Measurements from ENCODE around the gene PPFIA2. TPM values are rescaled to one million over a fixed set of nuclear protein-coding genes. Genes with fewer than 3 reads are reported as not detected.

PPFIA2 gene
- polyA plus RNA-seq, 3 donors, result not detected

DNA sequence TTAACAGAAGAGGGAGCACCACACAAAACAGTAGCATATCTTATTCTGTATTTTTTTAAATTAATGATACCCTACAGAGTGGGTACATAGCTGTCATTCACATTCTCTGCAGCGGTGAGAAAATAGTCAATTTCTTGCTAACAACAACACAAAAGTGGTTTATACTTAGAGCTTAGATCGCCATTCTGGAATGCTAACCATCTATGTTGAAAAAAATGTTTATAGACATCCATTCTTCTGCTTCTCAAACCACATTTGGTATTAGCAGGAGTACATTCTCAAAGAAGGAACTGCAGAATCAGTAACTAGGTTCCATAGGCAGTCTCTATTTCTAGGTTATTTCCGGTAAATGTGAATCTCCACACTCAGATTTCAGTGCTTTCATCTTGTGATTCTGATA lies 185.9 kb downstream of the PPFIA2 start:
- Histone ChIP-seq H3K36me3 (replicated peaks in 1 of 2; ENCODE audit: control insufficient read depth in 1 of 2, insufficient read depth in 2 of 2, low read length in 2 of 2) (no peaks in the 10 kb centered on the region), H3K9me3 (replicated peaks in 1 of 2; ENCODE audit: control insufficient read depth in 1 of 2, insufficient read depth in 1 of 2, low read length in 2 of 2) (no peaks in the 10 kb centered on the region), H3K27ac (ENCODE audit: low read depth in 1 of 2, low read length in 2 of 2) (no peak overlapping the region), H3K9ac (ENCODE audit: insufficient read depth, low read length, poor library complexity, severe bottlenecking) (no peak overlapping the region), H3K79me2 (ENCODE audit: insufficient read depth, low read length) (no peaks in the 10 kb centered on the region), H3K4me2 (replicated peaks; ENCODE audit: extremely low read depth, low read length, poor library complexity, severe bottlenecking) (no peak overlapping the region), H3K4me1 (ENCODE audit: control insufficient read depth in 1 of 2, insufficient read depth in 2 of 2, low read length in 2 of 2) (no peaks in the 10 kb centered on the region), H4K20me1 (ENCODE audit: insufficient read depth, low read length) (no peaks in the 10 kb centered on the region), H2AFZ (ENCODE audit: insufficient read depth, low read depth, low read length, poor library complexity, severe bottlenecking) (no peak overlapping the region), H3K4me3 (replicated peaks in 1 of 3; ENCODE audit: low read depth in 2 of 3, low read length in 3 of 3) (no peak overlapping the region), H3K27me3 (ENCODE audit: control insufficient read depth in 2 of 2, insufficient read depth in 2 of 2, low read length in 2 of 2) (no peaks in the 10 kb centered on the region)
- intact Hi-C loops (cut with micrococcal nuclease), result no loop called here
- DNase-seq, result no peak
- Mint-ChIP-seq H3K9me3 (peaks cover 0 to 3% (median 0%) of the 10 kb centered on the region in 7 donors), H3K36me3 (no peaks in the 10 kb centered on the region), H3K27me3 (ENCODE audit: low read depth in 3 of 3) (no peaks in the 10 kb centered on the region), H3K27ac (no peak overlapping the region), H3K4me3 (no peak overlapping the region), H3K4me1 (no peaks in the 10 kb centered on the region)
- TF ChIP-seq CTCF (IDR thresholded peaks at IDR 0.05), result no peak
- WGBS (ENCODE audit: insufficient coverage), result 100% methylated on average over 1 of the region's 3 CpGs

- no peak for DNase-seq
- Mint-ChIP-seq H3K9me3 (peaks cover 0 to 3% (median 0%) of the 10 kb centered on the region in 7 donors), H3K4me1 (no peaks in the 10 kb centered on the region), H3K27me3 (ENCODE audit: low read depth in 3 of 3) (no peaks in the 10 kb centered on the region), H3K36me3 (no peaks in the 10 kb centered on the region), H3K27ac (no peak overlapping the region), H3K4me3 (no peak overlapping the region)
- Histone ChIP-seq H4K20me1 (ENCODE audit: insufficient read depth, low read length) (no peaks in the 10 kb centered on the region), H3K27ac (ENCODE audit: low read depth in 1 of 2, low read length in 2 of 2) (no peak overlapping the region), H3K27me3 (ENCODE audit: control insufficient read depth in 2 of 2, insufficient read depth in 2 of 2, low read length in 2 of 2) (no peaks in the 10 kb centered on the region), H3K4me3 (replicated peaks in 1 of 3; ENCODE audit: low read depth in 2 of 3, low read length in 3 of 3) (no peak overlapping the region), H3K9me3 (replicated peaks in 1 of 2; ENCODE audit: control insufficient read depth in 1 of 2, insufficient read depth in 1 of 2, low read length in 2 of 2) (no peaks in the 10 kb centered on the region), H3K4me2 (replicated peaks; ENCODE audit: extremely low read depth, low read length, poor library complexity, severe bottlenecking) (no peak overlapping the region), H2AFZ (ENCODE audit: insufficient read depth, low read depth, low read length, poor library complexity, severe bottlenecking) (no peak overlapping the region), H3K79me2 (ENCODE audit: insufficient read depth, low read length) (no peaks in the 10 kb centered on the region), H3K9ac (ENCODE audit: insufficient read depth, low read length, poor library complexity, severe bottlenecking) (no peak overlapping the region), H3K36me3 (replicated peaks in 1 of 2; ENCODE audit: control insufficient read depth in 1 of 2, insufficient read depth in 2 of 2, low read length in 2 of 2) (no peaks in the 10 kb centered on the region), H3K4me1 (ENCODE audit: control insufficient read depth in 1 of 2, insufficient read depth in 2 of 2, low read length in 2 of 2) (no peaks in the 10 kb centered on the region)
- WGBS (ENCODE audit: insufficient coverage), result 50% methylated on average over 1 of the region's 1 CpG
- intact Hi-C loops (cut with micrococcal nuclease), result no loop called here
- no peak for TF ChIP-seq CTCF (IDR thresholded peaks at IDR 0.05)
Measured at GRCh38 chr12:81572411-81572810, 186.7 kb downstream of the PPFIA2 start.

Data from CD14-positive monocyte (primary cell).